AG04449 (cell line): ENCODE data around the gene XYLT1.

Experiments
- CTCF ChIA-PET: fragments of 350-600 bp; formaldehyde crosslinking; extraction: SDS; loops from one replicate; lab custom pipeline; 2021; ENCODE audit warnings: antibody characterized with exemption; lab: Yijun Ruan, JAX
- POLR2A ChIA-PET: fragments of 400-600, 350-600 bp; formaldehyde crosslinking; extraction: SDS; loops from one replicate; lab custom pipeline; 2020; ENCODE audit warnings: antibody characterized with exemption, inconsistent platforms; lab: Yijun Ruan, JAX
- DNase-seq: peaks from one replicate; pipeline ENCODE4 v3.0.0-alpha.2; 2010; ENCODE audit warnings: low read depth, low spot score
- H3K4me3 ChIP-seq: 2 replicates; pipeline ENCODE4 v1.5.1; 2011; ENCODE audit warnings: low read depth, mild to moderate bottlenecking, control low read depth, low read length
- TF ChIP-seq, protein P1 (sequence below): IDR thresholded peaks from one replicate; pipeline ENCODE4 v1.5.1; 2011; ENCODE audit warnings: mild to moderate bottlenecking, moderate library complexity, low read length, control low read depth, inconsistent platforms; ENCODE audit not compliant: insufficient read depth; ENCODE audit errors: missing control alignments

XYLT1 gene

DNA sequence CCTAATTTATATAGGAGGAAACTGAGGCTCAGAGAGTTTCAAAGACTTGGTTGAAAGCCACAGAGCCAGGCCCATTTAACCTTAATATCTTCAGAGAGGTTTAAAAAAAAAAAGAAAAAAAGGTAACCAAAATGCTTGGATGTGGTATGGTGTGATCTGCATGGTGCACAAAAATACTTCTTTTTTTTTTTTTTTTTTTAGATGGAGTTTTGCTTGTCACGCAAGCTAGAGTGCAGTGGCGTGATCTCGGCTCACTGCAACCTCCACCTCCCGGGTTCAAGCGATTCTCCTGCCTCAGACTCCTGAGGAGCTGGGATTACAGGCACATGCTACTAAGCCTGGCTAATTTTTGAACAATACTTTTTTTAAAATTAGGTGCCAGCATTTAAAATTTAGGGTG lies 101.8 kb downstream of the XYLT1 start:
- no peak for DNase-seq
- no peak overlapping the region for H3K4me3 ChIP-seq
- ChIA-PET POLR2A (interaction anchor here (0.7 to 1.7 kb wide), 2 partner anchors 8 to 37 kb away, joined by 3 to 4 read pairs; no protein-coding TSS in a partner anchor), CTCF (interaction anchor here (2.2 kb wide), 1 partner anchor 11 kb away, joined by 5 read pairs; no protein-coding TSS in a partner anchor)
- TF ChIP-seq, protein P1, sequence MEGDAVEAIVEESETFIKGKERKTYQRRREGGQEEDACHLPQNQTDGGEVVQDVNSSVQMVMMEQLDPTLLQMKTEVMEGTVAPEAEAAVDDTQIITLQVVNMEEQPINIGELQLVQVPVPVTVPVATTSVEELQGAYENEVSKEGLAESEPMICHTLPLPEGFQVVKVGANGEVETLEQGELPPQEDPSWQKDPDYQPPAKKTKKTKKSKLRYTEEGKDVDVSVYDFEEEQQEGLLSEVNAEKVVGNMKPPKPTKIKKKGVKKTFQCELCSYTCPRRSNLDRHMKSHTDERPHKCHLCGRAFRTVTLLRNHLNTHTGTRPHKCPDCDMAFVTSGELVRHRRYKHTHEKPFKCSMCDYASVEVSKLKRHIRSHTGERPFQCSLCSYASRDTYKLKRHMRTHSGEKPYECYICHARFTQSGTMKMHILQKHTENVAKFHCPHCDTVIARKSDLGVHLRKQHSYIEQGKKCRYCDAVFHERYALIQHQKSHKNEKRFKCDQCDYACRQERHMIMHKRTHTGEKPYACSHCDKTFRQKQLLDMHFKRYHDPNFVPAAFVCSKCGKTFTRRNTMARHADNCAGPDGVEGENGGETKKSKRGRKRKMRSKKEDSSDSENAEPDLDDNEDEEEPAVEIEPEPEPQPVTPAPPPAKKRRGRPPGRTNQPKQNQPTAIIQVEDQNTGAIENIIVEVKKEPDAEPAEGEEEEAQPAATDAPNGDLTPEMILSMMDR: no peak

DNA sequence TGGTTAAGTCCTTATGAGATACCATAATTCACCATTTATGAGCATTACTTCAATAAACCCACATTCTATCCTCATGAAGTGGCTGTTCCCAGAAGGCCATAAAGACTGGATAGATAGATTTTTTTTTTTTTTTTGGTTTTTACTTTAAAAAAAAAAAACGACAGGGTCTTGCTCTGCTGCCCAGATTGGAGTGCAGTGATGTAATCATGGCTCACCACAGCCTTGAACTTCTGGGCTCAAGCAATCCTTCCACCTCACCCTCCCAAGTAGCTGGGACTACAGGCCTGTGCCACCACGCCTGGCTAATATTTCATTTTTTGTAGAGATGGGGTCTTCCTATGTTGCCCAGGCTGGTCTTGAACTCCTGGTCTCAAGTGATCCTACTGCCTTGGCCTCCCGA lies 102.3 kb downstream of the XYLT1 start:
- no peak for DNase-seq
- H3K4me3 ChIP-seq: no peak overlapping the region
- ChIA-PET CTCF (interaction anchor here (0.8 to 3.0 kb wide), 2 partner anchors 9 to 45 kb away, joined by 4 to 14 read pairs; no protein-coding TSS in a partner anchor), POLR2A (interaction anchor here (0.7 to 1.7 kb wide), 2 partner anchors 9 to 38 kb away, joined by 3 to 4 read pairs; no protein-coding TSS in a partner anchor)
- TF ChIP-seq, protein P1: no peak

DNA sequence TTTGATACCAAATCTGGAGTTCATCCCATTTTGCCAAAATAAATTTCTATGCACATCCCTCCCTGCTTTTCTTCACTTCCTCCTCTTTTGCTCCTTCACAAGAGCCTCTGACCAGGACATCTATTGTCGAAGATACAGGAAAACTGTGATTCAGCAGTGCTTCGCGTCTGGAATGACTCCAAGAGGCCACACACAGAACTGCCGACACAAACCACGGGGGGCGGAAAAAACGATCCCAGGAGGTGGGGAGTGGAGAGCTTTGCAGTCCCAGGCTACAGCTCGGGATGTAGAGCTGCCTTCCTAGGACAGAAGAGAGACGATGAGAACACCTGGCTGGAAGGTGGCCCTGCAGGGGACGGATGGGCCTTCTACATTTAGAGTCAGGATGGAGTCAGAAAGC lies 102.8 kb downstream of the XYLT1 start:
- ChIA-PET CTCF (interaction anchor here (0.8 to 3.0 kb wide), 2 partner anchors 10 to 44 kb away, joined by 4 to 14 read pairs; no protein-coding TSS in a partner anchor), POLR2A (no interaction called here)
- no peak for DNase-seq
- no peak overlapping the region for H3K4me3 ChIP-seq
- TF ChIP-seq, protein P1: peak; percentile 41

DNA sequence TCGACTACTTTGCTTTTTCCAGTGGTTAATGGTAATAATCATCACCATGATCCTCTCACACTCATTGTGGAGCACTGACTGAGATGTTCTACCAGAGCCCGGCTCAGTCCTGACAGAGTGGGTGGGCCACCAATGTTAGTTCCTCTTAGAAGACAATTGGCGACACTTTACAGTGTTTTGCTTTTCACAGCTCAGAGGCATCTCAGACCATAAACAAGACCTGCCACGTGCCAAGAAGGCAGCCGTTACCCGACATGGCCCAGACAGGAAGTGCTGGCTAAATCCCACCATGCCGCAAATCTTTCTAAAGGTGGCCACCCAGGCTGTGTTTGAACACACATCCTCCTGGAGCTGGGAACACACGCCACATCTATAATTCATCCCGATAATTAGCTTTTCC lies 103.7 kb downstream of the XYLT1 start:
- no peak overlapping the region for H3K4me3 ChIP-seq
- DNase-seq: no peak
- ChIA-PET CTCF (interaction anchor here (0.8 to 3.0 kb wide), 3 partner anchors 11 to 108 kb away, joined by 4 to 14 read pairs (median 4); no protein-coding TSS in a partner anchor), POLR2A (interaction anchor here (0.6 kb wide), 1 partner anchor 10 kb away, joined by 6 read pairs; no protein-coding TSS in a partner anchor)
- TF ChIP-seq, protein P1: no peak

DNA sequence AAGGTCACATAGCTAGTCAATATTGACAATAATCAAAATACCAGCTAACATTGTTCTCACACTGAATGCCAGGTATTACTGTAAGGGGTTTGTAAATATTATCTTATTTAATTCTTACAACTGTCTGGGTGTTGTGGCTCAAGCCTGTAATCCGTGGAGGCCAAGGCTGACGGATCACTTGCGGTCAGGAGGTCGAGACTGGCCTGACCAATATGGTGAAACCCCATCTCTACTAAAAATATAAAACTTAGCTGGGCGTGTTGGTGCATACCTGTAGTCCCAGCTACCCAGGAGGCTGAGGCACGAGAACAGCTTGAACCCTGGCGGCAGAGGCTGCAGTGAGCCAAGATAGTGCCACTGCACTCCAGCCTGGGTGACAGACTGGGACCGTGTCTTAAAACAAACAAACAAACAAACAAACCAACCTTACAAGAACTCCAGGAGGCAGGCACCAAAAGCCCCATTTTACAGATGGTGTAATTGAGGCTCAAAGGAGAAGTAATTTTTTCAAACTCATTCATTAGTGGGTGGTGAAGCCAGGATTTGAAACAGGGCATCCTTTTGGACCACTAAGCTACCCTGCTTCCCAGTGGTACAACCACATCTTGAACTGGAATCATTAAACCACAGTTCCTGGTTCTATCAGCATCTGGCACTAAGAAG lies 104.3 kb downstream of the XYLT1 start:
- TF ChIP-seq, protein P1: no peak
- ChIA-PET CTCF (interaction anchor here (0.7 to 3.0 kb wide), 4 partner anchors 11 to 108 kb away, joined by 3 to 14 read pairs (median 4); no protein-coding TSS in a partner anchor), POLR2A (interaction anchor here (1.0 to 1.1 kb wide), 2 partner anchors 47 to 145 kb away, joined by 3 read pairs; no protein-coding TSS in a partner anchor)
- H3K4me3 ChIP-seq: no peak overlapping the region
- DNase-seq: no peak
